GM19438 (cell line): ENCODE measurements around the gene AQP5.
"Not testable (repeated sequence)": the region's sequence is repeated elsewhere in the genome, so short reads cannot be mapped to it uniquely, and the experiment has no call there.

Source experiments
- ATAC-seq: cut with Tn5 transposase; IDR thresholded peaks from one replicate; pipeline ENCODE4 v1.9.1; 2021; ENCODE audit warnings: low read depth; ENCODE audit not compliant: unreplicated experiment

AQP5 gene

DNA sequence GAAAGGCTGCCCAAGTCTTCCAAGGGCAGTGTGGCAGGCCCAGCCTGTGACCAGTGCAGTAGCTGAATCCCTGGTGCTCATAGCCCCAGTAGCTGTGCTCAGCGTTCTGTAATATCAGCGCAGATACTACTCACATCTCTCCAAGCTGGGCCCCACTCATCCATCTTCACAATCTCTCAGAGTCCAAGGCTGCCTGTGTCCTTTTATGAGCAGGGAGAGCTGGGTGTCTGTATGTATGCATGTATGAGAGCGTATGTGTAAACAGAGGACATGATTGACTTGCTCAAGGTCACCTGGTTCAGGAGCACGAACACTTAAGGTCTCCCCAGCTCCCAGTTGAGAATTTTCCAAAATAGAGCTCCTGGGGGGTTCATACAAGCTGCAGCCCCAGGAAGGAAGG lies 16.5 kb downstream of the AQP5 start:
- no peak for ATAC-seq

DNA sequence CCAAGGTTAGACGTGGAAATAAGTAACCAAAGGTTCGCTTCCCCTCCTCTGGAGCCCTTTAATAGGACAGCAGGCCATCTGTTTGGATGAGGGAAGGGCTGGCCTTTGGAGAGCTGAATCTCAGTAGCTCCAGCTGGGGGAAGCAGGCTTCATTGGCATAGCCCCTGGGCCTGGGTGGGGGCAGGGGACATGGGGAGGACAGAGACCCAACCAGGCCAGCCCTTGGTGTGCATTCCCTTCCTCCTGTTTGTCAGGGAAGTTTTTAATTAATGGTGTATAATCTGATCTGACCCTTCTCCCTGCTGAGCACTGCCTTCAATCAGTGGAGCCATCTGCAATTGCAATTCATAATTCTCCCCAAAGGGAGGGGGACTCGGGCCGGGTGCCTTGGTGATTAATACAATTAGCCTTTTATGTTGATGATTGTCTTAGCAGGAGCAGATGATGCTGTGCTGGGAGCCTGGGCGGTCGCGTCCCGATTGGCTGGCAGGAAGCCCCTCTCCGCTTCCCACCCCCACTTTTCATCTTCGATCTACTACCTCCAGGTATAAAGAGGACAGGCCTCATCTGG lies 17.4 kb downstream of the AQP5 start:
- ATAC-seq: no peak

DNA sequence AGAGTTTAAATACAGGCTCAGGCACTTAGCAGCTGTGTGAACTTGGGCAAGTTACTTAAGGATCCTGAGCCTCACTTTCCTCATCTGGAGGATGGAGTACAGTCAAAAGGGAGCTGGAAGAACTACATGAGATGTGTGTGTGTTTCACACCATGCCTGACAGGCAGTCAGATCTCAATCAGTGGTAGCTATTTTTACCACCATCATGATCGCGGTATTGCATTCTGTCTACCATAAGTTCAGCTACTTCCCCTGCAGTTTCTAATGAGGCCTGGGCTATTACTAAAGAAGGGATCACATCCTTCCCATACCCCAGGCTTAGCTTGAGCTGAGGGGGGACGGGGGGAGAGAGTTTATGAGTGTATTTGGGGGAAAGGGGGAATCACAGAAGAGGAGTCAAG lies 18.1 kb downstream of the AQP5 start:
- ATAC-seq: no peak

DNA sequence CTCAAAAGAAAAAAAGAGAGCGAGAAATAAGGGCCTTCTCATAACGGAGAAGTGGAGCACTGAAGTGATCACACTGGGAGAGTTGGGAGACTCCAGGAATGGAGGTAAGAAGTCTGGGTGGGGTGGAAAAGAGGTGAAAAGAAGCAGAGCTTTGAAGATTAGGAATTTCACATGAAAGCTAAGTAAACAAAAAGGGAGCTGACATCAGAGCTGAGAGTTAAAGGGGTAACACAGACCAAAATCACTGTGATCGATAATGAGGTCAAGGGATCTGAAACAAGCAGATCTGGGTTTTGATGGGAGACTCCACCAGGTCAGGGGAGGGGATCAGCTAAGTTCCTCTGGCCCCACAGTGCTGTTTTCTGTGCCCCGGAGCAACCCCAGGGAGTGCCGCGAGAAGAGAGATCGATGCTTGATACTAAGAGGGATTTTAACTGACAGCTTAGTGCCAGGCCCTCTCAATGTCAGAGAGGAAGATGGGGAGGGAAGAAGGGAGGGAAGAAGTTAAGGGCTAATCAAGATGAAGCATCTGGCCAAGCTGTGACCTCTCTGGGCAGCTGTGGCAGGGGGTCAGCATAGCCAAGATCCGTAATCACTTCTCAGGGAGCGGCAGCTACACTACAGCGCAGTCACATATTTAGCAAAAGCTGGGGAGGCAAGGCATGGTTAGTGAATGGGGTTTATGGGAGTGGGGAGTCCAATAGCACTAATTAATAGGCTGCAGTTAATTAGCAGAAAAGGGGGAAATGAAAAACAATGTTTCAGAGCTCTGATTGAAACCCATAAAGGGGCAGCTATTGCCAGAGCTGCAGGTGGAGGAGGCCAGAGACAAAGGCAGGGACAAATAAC lies 19.1 kb downstream of the AQP5 start:
- ATAC-seq: no peak

DNA sequence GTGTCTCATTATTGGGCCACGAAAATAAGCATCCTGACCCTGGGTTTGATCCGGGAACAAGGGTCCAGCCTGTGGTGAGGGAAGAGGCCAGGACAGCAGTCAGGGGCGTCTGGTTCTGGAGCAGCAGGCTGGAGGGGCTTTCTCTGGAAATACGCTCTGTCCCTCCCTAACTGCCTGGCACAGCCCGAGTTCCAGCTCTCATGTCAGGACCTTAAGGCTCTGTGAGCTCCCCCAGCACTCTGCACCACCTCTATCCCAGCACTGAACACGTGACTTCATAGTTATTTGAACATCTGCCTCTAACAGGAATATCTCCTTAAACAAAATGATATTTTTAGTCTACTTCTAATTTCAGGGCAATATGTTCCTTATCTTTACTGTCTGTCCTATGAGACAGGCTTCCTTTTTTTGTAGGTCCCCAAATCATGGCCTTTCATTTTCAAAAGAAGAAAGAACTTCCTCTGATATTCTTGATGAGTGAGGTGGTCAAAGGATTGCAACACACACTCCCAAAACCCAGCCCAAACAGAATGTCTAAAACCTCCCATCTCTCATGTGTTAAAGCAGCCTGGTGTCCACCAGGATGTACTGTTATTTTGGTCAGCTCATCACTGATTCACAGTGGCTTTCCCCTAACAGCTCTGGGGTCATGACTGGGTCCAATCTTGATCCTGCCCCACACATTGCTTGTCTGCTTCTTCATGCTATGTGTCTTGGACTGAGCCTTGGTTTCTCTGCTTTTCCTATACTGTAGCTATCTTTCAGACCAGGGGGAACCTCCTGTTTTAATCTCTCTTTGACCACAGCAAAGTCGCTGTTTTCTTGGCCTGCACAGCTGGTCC lies 20.8 kb downstream of the AQP5 start:
- no peak for ATAC-seq

DNA sequence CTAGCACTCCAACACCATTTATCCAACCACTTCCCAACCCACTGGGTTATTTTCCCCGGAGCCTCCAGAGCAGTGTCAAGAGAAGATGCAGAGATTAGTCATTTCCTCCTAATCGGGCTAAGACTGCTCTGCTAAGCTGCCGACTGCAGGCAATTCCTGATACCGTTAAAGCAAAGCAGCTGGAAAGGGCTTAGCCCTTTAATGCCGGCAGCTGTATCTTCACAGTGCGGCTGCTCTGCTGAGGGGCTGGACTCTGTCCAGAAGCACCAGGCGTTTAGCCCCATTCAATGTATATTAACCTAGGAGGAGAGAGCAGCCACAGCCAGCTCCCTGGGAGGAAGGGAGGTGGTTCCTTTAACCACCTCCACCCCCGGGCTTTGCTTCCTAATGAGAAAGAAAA lies 22.2 kb downstream of the AQP5 start:
- ATAC-seq: no peak

DNA sequence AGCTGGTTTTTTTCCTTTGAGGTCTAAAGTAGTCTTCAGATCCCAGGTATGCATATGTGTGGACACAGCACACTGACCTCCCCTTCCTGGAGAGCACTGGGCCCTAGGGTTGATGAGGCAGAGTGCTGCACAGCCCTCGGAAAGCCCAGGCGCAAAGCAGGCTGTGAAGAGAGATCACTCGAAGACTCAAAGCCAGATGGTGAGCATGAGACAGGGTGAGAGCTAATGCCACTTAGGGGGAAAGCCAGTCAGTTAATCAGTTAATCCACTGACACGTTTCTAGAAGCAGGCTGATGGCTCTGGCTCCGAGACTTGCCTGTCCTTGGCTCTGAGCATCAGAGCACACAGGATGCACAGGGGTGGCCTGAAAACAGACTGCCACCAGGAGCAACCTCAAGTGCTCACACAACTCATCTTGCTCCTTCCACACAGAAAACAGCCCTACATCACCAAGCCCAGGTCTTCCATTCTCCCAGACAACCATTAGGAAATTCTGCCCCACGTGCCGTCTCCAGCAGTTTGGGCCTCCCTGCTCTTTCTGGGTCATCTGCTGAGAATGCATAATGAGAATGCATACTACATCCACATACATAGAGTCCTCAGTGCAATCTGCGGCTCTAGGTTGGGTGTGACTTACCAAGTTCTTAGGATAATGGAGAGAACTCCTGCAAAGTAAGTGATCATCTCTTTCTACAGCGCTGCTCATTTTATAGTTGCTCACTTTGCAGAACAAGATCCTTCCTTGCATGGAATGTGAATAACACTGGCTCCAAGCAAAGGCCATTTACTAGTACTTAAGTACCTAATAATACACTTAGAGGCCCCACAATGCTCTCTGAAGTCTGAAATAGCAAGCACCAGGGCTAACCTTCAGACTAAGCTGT lies 23.0 kb downstream of the AQP5 start:
- ATAC-seq: no peak

DNA sequence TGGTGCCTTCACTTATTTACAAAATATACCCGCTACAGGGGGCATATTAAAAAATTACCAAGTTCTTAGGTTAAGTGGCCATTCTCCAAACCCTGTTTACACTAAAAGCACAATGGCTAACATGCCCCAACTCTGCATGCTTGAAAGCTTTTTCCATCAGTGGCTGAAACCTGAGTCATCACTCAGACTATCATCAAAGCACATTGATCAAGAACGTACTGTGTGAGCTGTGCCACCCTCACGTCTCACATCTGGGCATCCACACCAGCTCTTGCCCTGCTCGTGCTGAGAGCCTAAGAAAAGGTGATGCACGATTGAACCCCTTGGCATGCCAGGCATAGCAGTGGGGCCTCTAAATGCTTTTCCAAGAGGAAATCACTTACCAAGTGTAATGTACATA lies 24.3 kb downstream of the AQP5 start:
- no peak for ATAC-seq

DNA sequence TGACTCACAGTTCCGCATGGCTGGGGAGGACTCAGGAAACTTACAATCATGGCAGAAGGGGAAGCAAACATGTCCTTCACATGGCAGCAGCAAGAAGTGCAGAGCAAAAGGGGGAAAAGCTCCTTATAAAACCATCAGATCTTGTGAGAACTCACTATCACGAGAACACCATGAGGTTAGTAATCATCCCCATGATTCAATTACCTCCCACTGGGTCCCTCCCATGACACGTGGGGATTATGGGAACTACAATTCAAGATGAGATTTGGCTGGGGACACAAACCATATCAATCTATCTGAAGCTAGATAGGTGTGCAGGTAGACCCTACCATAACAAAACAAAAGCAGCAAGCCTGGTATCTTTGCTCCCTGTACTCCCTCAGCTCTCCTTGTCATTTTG lies 24.8 kb downstream of the AQP5 start:
- not testable (repeated sequence) for ATAC-seq

DNA sequence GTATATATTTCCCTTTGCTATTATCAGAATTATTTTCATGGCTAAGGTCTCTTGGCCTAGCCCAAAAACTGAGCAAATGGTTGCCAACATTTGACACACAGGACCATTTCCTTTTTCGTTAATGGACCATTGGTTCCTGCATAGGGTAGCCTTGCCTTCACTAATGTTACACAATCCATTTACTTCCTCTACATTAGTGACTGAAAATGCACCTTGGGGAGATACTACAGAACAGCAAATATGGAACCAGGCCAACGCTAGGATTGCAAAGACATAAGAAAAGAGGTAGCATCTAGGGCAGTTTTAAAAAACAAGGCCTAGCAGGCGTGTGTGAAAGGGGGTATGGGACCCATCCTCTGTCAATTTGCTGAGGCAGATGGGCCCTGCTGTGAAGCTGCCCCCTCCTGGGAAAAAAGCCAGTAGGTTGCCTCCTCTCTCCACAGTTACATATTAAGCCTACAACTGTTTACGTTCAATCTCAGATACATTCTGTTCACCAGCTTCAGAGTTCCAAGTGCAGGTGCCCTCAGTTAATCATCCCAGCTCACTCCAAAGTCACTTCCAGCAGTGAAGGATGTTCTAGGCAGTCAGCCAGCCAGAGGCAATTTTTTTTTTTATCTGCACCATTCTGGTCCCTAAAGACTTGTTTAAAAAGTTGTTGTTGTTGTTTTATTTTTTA lies 26.1 kb downstream of the AQP5 start:
- no peak for ATAC-seq

DNA sequence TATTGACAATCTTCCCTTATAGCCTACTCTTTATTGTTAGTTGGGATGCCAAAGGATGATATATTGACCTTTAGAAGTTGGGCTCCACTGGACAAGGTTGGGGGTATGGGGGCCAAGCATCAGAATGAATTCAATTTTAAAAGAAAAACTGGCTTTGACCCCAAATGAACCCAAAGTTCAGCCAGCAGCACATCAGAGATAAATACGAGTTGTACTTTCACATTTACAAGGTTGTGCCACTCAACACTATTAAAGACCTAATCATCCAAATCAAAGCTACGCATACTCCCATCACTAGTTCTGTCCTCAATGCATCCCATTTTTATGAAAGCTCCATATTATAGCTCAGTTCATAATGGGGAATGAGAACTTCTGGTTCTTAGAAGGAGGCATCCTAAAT lies 27.7 kb downstream of the AQP5 start:
- not testable (repeated sequence) for ATAC-seq

DNA sequence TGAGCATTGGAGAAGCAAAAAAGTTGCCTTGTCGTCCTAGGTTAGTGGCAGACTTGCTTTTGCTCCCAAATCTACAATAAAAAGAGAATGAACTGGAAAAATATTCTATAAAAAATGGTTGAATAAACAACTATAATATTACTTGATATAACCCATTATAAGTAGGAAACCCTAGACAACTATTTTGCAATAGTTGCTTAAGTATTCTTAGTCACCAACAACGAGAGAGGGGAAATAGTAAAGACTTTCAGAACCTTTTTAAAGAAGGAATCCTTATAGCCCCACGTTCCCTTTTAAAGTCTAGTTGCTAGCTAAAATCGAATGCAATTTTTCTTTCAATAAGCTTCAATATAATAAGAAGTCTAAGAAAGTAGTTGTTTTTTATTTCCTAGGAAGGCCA lies 28.6 kb downstream of the AQP5 start:
- ATAC-seq: no peak

DNA sequence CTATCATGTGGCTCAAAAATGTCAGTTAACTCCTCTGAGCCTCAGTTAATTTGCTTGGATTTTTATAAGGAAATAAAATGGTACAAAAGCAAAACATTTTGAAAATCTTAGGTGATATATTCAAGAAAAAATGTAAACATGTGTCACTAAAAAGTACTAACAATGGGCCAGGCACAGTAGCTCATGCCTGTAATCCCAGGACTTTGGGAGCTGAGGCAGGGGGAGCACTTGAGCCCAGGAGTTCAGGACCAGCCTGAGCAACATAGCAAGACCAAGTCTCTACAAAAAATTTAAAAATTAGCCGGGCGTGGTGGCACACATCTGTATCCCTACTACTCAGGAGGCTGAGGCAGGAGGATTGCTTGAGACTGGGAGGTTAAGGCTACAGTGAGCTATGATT lies 36.8 kb downstream of the AQP5 start:
- ATAC-seq: no peak

DNA sequence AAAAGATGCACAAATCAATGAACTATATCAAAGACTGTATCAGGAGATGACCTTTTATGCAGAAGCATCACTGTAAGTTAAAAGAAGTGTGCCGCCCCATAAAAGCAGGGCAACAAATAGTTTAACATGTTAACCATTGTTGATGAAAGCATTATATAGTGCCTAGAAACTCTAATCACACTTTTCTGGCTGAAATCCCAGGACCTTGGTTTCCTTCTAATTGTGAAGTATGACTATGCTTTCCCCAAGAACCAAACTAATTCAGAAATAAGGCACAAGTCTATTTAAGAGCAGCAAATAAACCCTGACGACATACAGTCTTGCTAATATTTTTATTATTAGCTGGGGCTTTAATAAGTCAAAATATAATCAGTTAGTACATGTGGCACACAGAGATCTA lies 41.9 kb downstream of the AQP5 start:
- ATAC-seq: no peak

DNA sequence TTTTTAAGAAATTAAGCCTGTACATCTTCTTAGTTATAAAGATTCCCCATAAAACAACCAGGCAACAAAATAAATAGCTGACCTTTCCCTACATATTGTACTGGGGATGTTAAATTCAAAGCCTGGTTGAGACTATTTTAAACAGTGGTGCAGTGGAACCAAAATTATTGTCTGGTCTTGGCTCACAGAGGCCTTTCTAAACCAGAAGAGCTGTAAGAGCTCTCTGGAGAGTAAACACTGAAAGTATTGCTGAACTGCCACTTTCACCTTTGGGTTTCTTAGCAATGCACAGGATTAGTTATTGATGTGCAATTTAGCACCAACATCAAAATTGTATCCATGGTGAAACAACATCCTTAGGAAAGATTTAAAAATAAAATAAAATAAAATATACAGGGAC lies 43.0 kb downstream of the AQP5 start:
- no peak for ATAC-seq

DNA sequence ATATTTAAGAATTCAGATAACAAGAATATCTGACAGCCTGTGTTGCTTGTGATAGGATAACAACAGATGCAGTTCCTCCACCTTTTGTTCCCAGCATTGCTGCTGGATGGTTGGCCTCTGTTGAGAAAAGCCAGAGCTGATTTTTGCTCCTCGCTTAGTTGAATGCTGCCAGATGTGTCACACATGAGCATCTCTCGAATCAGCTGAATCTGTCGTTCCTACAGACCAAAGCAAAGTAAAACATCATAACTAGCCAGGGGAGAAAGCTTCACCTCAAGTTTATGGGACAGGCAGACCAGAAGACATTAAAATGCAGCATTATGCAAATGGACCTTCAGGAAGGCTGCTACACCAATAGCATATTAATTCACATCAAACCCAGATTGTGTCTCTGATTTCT lies 43.5 kb downstream of the AQP5 start:
- no peak for ATAC-seq

DNA sequence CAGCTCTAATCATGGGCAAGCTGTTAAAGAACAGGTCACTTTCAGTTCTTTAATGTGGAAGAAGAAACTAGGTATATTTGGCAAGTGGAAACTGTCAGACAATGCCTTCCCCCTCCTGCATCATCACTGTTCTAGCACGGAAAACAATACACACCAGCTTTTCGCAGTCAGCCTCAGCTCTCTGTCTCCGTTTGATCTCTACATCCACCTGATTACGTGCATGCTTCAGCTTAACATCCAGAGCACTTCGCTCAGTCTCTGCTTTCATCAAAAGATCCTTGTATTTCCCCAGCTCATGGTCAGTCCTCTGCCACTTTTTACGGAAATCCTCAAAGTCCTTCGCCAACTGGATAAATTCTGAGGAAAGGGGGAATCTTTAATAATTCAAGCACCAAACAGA lies 44.6 kb downstream of the AQP5 start:
- ATAC-seq: no peak

DNA sequence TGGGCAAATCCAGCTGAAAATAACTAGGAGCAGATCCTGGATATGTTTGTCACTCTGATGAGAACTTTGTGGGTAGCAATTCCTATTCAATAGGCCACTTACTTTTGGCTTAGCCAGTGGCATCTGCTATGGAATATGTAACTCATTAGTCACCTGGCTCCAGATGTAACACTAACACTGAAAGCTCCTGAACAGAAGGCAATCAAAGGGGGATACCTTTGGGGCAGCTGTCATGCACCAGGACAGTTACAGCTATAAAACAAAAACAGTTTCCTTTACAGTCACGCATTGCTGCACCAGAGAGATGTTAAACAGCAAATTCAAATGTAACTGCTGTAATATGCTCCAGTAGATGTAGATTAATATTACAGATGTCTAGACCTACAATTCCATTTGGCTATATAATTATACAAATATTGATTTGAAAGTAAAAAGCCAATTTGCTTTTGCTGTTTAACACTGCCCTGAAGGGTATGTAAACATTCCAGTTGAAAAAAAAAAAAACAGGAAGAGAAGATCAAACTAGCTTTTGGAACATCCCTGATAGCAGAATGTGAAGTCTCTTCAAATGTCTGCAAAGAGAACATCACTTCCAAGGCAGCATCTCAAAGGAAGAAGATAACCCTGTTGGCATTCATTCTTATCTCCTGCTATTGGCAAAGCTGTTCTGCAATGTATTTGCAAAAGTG lies 45.2 kb downstream of the AQP5 start:
- ATAC-seq: peak; percentile 68

DNA sequence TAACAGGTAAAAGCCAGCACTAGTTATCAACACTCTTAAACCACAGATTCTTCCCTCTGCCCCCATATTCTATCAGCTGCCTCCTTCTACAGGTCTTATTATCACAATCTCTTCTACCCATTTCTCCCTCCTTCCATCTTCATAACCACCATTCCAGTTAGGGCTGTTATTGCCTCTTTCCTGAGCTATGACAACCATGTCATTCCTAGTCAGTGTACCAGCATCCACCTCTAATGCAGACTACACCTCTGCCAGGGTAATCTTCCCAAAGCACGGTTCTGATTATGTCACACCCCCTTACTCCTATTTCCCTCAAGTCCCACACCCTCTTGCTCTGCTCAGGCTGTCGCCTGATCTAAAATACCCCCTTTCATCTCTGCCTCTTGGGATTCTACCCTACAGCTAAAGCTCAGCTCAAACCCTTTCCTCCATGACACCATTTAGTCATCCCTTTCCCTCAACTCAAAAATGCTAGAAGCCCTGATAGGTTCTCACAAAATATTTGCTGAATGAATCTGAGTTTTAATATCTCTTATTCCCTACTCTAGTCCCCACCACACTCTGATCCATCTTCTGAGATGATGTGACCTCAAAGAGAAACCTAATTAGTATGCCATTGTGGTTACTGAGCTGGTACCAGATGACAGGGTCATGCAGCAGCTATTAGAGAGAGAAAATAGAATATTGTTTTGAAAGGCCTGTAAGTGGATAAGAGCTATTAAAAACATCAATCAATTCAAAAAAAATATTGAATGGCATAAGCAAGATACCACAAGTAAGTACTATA lies 51.9 kb downstream of the AQP5 start:
- ATAC-seq: no peak
